H1 (cell line): ENCODE measurements around the gene CLPTM1L.

Experiments
- CTCF ChIP-seq, 3 experiments: IDR thresholded peaks; 1 replicate in 2 of 3; 2 replicates in 1 of 3; pipeline versions ENCODE4 v1.5.1 to v1.6.1; 2011; ENCODE audit warnings: low read length in 3 of 3, mild to moderate bottlenecking in 3 of 3, inconsistent platforms in 2 of 3, low read depth in 1 of 3, moderate library complexity in 1 of 3; ENCODE audit not compliant: insufficient read depth in 1 of 3; ENCODE audit errors: control extremely low read depth in 1 of 3
- EGR1 ChIP-seq: IDR thresholded peaks from 2 replicates; pipeline ENCODE4 v1.6.1; 2011; ENCODE audit warnings: low read depth, low read length, borderline replicate concordance
- POLR2AphosphoS5 ChIP-seq: IDR thresholded peaks from 2 replicates; pipeline ENCODE4 v1.6.1; 2011; ENCODE audit warnings: low read depth, low read length
- SAP30 ChIP-seq: fragments of 300-600 bp; sonication (generic); IDR thresholded peaks from 2 replicates; pipeline ENCODE4 v1.7.1; 2012; ENCODE audit warnings: low read length, moderate library complexity, mild to moderate bottlenecking, inconsistent platforms; ENCODE audit not compliant: insufficient read depth, insufficient replicate concordance

GRCh38 chr5:1385395-1386273 is 40.7 kb upstream of the CLPTM1L start:
- no peak for TF ChIP-seq SAP30
- no peak for TF ChIP-seq CTCF (IDR thresholded peaks at IDR 0.05; ENCODE audit: control extremely low read depth in 1 of 3, insufficient read depth in 1 of 3, low read depth in 1 of 3, low read length in 3 of 3)
- TF ChIP-seq EGR1 = no peak
- TF ChIP-seq POLR2AphosphoS5 = peak; percentile 68; the same call in 1 of the 2 replicates
